ENCODE data around the gene FNBP1L.
"Not testable (repeated sequence)": the region's sequence is repeated elsewhere in the genome, so short reads cannot be mapped to it uniquely, and the experiment has no call there.

FNBP1L gene

DNA sequence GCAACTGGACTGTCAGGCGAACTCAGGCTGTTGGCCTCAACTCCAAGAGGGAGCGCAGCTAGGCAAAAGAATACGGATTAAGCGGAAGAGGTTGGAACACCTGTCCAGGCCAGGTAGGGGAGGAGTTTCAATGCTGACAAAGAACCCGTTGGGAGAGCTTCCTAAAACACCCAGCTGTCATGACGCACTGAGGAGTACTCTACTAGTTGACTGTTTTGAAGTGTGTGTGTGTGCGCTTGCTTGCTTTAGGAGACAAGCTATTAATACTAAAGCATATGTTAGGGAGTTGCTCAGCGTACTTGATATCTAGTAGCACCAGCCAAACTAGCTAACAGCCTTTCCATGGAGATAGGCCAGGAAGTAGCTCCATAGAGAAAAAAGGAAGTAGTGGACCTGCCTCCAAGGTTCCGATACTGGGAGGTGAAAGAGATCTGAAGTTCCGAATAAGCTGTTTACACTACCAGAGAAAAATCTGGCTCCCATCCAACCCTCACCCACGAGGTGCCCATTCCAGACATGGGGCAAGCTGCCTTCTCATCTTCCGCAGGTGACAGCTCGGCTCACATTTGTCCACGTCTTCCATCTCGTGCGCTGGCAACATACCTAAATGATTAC is 974 bp upstream of the FNBP1L start:
- DNase-seq = no peak

- no peak for DNase-seq
These were observed 519 bp downstream of the FNBP1L start for GRCh38 chr1:93448292-93448982.

DNA sequence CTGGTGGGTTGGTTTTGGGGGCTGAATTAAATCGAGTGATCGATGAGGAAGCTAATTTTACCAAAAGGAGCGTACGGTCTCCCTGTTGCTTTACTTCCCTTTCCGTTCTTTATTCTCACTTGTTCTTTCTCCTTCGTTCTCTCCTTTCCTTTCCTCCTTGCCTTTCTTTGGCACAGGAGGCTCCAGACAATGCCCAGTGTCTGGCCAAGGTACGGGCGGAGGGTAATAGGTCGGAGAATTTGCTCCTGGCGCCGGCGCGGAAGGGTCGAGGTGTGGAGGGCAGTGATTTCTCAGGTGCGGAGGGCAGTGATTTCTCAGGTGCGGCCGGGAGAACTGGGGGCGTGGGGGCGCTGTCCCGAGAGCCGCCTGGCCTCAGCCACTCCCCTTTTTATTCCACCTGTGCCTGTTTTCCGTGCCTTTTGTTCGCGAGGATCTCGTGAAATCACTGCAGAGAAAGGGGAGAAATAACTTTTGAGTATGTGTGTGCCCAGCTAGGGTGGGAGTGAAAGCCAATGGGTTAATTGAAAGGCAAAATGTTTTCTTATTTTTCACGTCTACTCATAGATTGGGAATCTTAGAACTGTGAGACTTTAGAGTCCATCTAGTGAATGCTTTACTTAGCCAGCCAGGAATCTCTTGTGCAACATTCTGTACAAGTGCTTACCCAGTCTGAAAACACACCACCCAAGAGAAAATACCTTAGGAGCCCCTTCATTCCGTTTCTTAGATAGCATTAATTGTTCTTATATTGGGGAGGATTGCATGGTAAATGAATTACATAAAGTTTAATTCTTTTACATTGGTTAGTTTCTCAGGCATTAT is 1.3 kb downstream of the FNBP1L start:
- no peak for DNase-seq

GRCh38 chr1:93450321-93450720 is 2.4 kb downstream of the FNBP1L start:
- DNase-seq = no peak

GRCh38 chr1:93453911-93454310 is 6.0 kb downstream of the FNBP1L start:
- no peak for DNase-seq

DNA sequence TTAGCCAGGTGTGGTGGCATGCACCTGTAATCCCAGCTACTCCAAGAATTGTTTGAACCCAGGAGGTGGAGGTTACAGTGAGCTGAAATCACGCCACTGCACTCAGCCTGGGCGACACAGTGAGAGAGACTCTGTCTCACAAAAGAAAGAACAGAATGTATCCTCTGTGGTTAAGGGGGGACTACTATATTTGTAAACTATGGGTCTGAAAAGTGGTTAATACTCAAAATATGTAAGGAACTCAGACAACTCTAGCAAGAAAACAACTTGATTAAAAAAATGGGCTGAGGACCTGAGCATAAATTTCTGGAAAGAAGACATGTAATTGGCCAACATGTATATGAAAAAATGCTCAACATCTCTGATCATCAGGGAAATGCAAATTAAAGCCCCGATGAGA is 11.2 kb downstream of the FNBP1L start:
- DNase-seq = no peak

- DNase-seq = no peak
These were observed 13.3 kb downstream of the FNBP1L start for GRCh38 chr1:93461236-93461635.

DNA sequence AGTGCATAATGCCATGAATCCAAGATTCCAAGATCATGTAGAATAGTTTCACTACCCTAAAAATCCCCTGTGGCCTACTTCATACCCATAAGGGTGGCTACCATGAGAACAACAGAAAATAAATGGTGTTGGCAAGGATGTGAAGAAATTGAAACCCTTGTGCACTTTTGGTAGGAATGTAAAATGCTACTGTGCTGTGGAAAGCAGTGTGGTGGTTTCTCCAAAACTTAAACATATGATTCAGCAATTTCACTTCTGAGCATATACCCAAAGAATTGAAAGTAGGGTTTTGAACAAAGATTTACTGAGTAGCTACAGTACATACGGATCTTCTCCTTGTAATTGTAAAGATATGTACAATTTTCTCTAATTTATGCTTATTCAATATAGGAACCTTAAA is 16.0 kb downstream of the FNBP1L start:
- DNase-seq = no peak

DNA sequence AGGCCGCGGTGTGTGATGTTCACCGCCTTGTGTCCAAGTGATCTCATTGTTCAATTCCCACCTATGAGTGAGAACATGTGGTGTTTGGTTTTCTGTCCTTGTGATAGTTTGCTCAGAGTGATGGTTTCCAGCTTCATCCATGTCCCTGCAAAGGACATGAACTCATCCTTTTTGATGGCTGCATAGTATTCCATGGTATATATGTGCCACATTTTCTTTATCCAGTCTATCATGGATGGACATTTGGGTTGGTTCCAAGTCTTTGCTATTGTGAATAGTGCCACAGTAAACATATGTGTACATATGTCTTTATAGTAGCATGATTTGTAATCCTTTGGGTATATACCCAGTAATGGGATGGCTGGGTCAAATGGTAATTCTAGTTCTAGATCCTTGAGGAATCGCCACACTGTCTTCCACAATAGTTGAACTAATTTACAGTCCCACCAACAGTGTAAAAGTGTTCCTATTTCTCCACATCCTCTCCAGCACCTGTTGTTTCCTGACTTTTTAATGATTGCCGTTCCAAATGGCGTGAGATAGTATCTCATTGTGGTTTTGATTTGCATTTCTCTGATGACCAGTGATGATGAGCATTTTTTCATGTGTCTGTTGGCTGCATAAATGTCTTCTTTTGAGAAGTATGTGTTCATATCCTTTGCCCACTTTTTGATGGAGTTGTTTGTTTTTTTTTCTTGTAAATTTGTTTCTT is 17.6 kb downstream of the FNBP1L start:
- DNase-seq = not testable (repeated sequence)

DNA sequence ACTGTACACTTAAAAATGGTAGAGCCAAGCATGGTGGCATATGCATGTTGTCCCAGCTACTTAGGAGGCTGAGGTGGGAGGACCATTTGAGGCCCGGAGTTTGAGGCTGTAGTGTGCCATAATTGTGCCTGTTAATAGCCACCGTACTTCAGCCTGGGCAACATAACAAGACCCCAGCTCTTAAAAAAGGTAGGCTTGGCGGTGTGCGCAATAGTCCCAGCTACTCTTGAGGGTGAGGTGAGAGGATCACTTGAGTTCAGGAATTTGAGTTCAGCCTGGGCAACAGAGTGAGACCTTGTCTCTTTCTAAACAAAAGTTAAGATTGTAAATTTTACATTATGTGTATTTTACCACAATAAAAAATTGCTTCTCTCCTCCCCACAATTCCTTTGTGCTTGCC is 19.7 kb downstream of the FNBP1L start:
- no peak for DNase-seq

DNA sequence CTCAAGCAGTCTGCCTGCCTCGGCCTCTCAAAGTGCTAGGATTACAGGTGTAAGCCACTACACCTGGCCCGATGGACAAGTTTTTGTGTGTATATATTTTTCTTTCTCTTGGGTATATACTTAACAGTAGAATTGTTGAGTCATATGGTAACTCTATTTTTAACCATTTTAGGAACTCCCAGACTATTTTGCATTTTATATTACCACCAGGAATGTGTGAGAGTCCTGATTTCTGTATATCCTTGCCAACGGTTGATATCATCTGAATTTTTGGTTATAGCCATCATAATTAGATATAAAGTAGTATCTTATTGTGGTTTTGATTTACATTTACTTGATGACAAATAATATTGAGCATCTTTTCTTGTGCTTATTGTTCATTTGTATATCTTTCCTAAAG is 20.7 kb downstream of the FNBP1L start:
- no peak for DNase-seq

DNA sequence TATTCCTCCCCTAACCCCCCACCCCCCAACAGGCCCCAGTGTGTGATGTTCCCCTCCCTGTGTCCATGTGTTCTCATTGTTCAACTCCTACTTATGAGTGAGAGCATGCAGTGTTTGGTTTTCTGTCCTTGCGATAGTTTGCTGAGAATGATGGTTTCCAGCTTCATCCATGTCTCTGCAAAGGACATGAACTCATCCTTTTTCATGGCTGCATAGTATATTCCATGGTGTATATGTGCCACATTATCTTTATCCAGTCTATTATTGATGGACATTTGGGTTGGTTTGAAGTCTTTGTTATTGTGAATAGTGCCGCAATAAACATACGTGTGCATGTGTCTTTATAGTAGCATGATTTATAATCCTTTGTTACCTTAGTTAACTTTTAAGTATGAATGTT is 21.3 kb downstream of the FNBP1L start:
- DNase-seq = not testable (repeated sequence)

- DNase-seq = no peak
These were observed 23.4 kb downstream of the FNBP1L start for GRCh38 chr1:93471284-93471683.

- no peak for DNase-seq
These were observed 24.0 kb downstream of the FNBP1L start for GRCh38 chr1:93471911-93472310.

- no peak for DNase-seq
These were observed 26.4 kb downstream of the FNBP1L start for GRCh38 chr1:93474321-93474720.

DNA sequence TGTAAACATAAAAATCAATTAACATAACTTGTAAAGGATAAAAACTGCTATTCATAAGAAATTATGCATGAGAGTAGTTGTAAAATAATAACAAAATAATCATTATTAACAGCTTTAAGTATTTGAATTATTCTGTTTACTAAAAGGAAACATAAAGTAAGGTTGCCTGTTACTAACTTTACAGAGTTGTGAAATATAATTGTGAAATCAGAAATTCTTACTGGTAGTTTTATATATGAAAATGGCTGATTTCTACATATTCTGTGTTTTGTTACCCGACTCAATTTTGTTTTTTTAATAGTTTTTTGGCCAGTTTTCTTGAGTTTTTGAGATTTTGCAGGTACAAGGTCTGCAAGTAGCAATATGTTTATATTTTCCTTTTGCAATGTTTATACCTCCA is 27.8 kb downstream of the FNBP1L start:
- no peak for DNase-seq

GRCh38 chr1:93479133-93479745 is 31.3 kb downstream of the FNBP1L start:
- DNase-seq = not testable (repeated sequence)

DNA sequence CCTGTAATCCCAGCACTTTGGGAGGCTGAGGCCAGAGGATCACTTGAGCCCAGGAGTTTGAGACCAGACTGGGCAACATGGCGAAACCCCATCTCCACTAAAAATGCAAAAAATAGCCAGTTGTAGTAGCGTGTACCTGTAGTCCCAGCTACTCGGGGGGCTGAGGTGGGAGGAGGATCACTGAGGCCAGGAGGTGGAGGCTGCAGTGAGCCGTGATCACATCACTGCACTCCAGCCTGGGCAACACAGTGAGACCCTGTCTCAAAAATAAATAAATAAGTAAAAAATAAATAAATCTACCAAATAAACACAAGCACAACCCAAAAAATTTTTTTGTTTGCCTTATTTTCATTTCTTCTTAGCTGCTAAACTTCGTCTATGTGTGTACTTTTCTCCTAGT is 34.0 kb downstream of the FNBP1L start:
- DNase-seq = not testable (repeated sequence)

- DNase-seq = no peak
These were observed 35.3 kb downstream of the FNBP1L start for GRCh38 chr1:93483200-93483599.

DNA sequence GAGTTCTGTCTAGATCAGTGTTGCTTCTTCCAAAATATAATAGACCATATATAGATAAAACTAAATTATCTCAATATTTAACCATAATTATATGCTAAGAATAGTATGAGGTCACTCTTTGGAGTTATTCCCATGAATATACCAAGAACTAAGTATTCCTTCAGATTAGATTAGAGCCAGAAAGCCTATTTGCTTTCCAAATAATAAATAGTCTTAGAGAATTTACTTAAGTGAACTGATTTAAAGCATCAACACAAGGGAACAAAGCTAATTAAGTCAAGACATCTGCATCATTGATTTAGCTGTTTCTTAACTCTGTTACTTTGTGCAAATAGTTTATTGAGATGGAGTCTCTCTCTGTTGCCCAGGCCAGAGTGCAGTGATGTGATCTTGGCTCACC is 35.7 kb downstream of the FNBP1L start:
- DNase-seq = no peak

DNA sequence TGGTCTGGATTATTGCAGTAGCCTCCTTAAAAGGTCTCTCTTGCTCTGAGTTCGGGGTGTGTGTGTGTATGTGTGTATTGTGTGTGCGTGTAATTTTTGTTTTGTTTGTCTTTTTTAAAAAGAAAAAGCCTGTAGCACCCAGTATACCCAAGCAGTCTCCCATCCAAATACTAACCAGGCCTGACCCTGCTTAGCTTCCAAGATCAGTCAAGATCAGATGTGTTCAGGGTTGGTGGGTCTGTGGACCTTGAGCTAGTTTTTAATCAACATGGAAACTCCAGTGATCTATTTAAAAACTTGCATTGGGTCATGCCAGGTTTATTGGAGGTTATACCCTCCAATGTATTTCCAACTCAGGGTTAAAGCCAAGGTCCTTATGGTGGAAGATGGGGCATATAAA is 40.3 kb downstream of the FNBP1L start:
- no peak for DNase-seq

DNA sequence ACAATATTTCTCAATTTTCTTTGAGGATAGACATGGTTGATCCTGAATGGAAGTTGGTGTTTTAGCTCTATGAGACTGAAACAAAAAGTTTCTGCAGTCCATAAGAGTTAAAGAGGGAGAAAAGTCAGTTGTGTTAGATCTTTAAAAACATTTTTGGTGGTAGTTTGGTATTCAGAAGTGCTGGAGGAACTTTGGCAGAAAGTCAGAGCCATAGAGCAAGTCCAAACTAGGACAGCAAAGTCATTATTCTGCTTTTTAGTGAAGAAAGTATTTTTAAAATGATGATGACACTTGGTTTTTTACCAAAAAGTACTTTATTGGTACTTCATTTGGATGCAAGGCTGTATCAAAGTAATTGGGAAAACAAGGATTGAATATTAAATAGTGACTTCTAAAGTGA is 41.8 kb downstream of the FNBP1L start:
- no peak for DNase-seq

DNA sequence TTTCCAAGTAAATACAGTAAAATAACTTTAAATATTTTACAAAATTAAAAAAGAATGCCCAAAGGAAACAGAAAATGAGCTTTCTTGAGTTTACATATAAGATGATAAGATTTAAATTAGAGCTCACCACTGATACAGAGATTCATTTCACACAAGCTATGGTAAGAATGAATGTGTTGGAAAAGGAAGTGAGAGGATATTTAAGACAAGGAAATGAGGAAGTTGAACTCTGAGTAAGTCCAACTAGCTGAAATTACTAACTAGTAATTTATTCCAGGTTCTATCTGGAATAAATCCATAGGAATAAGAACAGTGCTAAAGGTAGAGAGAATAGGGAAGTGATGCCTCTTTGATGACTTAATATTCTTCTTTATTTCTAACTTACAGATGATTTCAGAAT is 42.4 kb downstream of the FNBP1L start:
- DNase-seq = no peak

All from CD4-positive, alpha-beta T cell treated with Interleukin-4 for 4 hours (primary cell).